Caco-2 (cell line): Measurements from ENCODE around the gene SPOP. TPM values are rescaled to one million over a fixed set of nuclear protein-coding genes. Genes with fewer than 3 reads are reported as not detected.

Source experiments
- BruUV-seq: library from RNA; stranded (reverse); fragments of 400-500 nt; replicated peaks from 2 replicates; lab custom pipeline; 2021; lab: Mats Ljungman, UMichigan
- CTCF ChIA-PET: fragments of 300-600 bp; sonication (Branson Sonifier 250); formaldehyde crosslinking; loops from one replicate; lab custom pipeline; 2022; ENCODE audit warnings: antibody characterized with exemption; lab: Charles Lee
- POLR2A ChIA-PET: fragments of 300-600 bp; sonication (Branson Sonifier 250); formaldehyde crosslinking; loops from one replicate; lab custom pipeline; 2022; ENCODE audit warnings: antibody characterized with exemption; lab: Charles Lee
- DNase-seq, 2 experiments: peaks; one replicate each; pipeline versions ENCODE4 v3.0.0 to v3.0.0-alpha.2; 2020 to 2022
- H3K27me3 ChIP-seq: replicated peaks from 2 replicates; pipeline ENCODE4 v1.6.0; 2011; ENCODE audit warnings: low read length; ENCODE audit not compliant: control insufficient read depth, insufficient read depth
- H3K36me3 ChIP-seq: 2 replicates; pipeline ENCODE4 v1.5.1; 2011; ENCODE audit warnings: low read length; ENCODE audit not compliant: control insufficient read depth, insufficient read depth
- H3K4me1 ChIP-seq: fragments of 250-450 bp; sonication (Bioruptor Pico); 2 replicates; pipeline ENCODE4 v1.5.1; 2020; ENCODE audit warnings: mild to moderate bottlenecking
- H3K4me3 ChIP-seq: 2 replicates; pipeline ENCODE4 v1.5.1; 2011; ENCODE audit warnings: low read depth, mild to moderate bottlenecking, control low read depth, low read length
- H3K9me3 ChIP-seq: fragments of 250-450 bp; sonication (Bioruptor Pico); 2 replicates; pipeline ENCODE4 v1.5.1; 2020; ENCODE audit warnings: mild to moderate bottlenecking, moderate library complexity
- H3K27ac Mint-ChIP-seq: one replicate; pipeline ENCODE4 v1.8.0; 2022; ENCODE audit warnings: mixed read lengths; ENCODE audit not compliant: unreplicated experiment
- H3K27me3 Mint-ChIP-seq: one replicate; pipeline ENCODE4 v1.8.0; 2022; ENCODE audit warnings: mixed read lengths; ENCODE audit not compliant: insufficient read depth, unreplicated experiment
- H3K36me3 Mint-ChIP-seq: one replicate; pipeline ENCODE4 v1.8.0; 2022; ENCODE audit warnings: mild to moderate bottlenecking, mixed read lengths; ENCODE audit not compliant: insufficient read depth, unreplicated experiment
- H3K4me1 Mint-ChIP-seq: one replicate; pipeline ENCODE4 v1.8.0; 2022; ENCODE audit warnings: low read depth, mixed read lengths; ENCODE audit not compliant: unreplicated experiment
- H3K4me3 Mint-ChIP-seq: one replicate; pipeline ENCODE4 v1.8.0; 2022; ENCODE audit warnings: mild to moderate bottlenecking, moderate library complexity, mixed read lengths; ENCODE audit not compliant: unreplicated experiment
- H3K9me3 Mint-ChIP-seq: one replicate; pipeline ENCODE4 v1.8.0; 2022; ENCODE audit warnings: mixed read lengths; ENCODE audit not compliant: unreplicated experiment
- CTCF ChIP-seq, 2 experiments: fragments of 200-600 bp in 1 of 2; IDR thresholded peaks; 1 replicate in 1 of 2; 2 replicates in 1 of 2; pipeline versions ENCODE4 v1.5.1 to v1.8.0; 2011 to 2022; ENCODE audit warnings: antibody characterized with exemption in 1 of 2, control low read depth in 1 of 2, inconsistent platforms in 1 of 2, low read depth in 1 of 2, low read length in 1 of 2, mild to moderate bottlenecking in 1 of 2, moderate library complexity in 1 of 2; ENCODE audit not compliant: insufficient read depth in 1 of 2, severe bottlenecking in 1 of 2, unreplicated experiment in 1 of 2
- intact Hi-C: fragments of 100-400 bp; cut with micrococcal nuclease; formaldehyde crosslinking; loops from one replicate; pipeline ENCODE4 v1.10.0; 2022; ENCODE audit not compliant: unreplicated experiment
- total RNA-seq: library from RNA; stranded (reverse); gene quantifications from 2 replicates; pipeline ENCODE4 v1.2.3, GENCODE V29; 2022

SPOP gene
- total RNA-seq, 1 experiment from 2014 or later, result 70.2 TPM

GRCh38 chr17:49580981-49581647 is 96.8 kb downstream of the SPOP start:
- no peaks in the 10 kb centered on the region for H3K9me3 ChIP-seq
- Mint-ChIP-seq H3K4me3 (no peak overlapping the region), H3K9me3 (no peaks in the 10 kb centered on the region), H3K27ac (no peak overlapping the region), H3K4me1 (peaks cover 7% of the 10 kb centered on the region), H3K36me3 (peaks cover 5% of the 10 kb centered on the region), H3K27me3 (peaks cover 5% of the 10 kb centered on the region)
- TF ChIP-seq CTCF (IDR thresholded peaks at IDR 0.05; ENCODE audit: insufficient read depth in 1 of 2, low read depth in 1 of 2, low read length in 1 of 2, severe bottlenecking in 1 of 2, unreplicated experiment in 1 of 2), result no peak
- ChIA-PET POLR2A (no interaction called here), CTCF (interaction anchor here (0.6 to 2.0 kb wide), 3 partner anchors 11 to 39 kb away, joined by 3 to 9 read pairs (median 3); no protein-coding TSS in a partner anchor)
- no TSS peak for BruUV-seq
- no peak overlapping the region for H3K4me3 ChIP-seq
- H3K4me1 ChIP-seq, result peaks cover 8% of the 10 kb centered on the region; the same call in 1 of the 2 replicates
- DNase-seq, result peak in 1 of 2 experiments; percentile 44
- no peaks in the 10 kb centered on the region for H3K36me3 ChIP-seq
- intact Hi-C loops, result no loop called here
- H3K27me3 ChIP-seq, result no peaks in the 10 kb centered on the region; the same call in 1 of the 2 replicates

DNA sequence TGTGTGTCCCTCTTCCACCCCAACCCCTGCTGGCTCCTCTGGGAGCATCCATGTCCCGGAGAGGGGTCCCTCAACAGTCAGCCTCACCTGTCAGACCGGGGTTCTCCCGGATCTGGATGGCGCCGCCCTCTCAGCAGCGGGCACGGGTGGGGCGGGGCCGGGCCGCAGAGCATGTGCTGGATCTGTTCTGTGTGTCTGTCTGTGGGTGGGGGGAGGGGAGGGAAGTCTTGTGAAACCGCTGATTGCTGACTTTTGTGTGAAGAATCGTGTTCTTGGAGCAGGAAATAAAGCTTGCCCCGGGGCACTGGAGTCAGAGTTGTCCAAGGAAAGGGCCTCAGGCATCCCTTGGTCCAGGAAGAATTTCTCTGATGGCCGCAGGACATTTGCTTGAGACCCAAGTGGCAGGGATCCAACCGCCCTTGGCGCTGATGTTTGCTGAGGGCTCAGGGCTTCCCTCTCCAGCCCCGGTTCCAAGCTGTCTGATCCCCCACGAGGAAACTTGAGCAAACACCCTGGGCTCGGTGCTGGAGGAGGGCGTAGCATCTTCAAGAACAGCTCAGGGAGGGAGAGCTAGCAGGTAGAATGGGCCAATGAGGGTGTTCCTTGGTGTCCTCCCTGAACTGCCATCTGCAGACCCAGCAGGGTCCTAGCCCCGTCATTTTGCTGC is 97.7 kb downstream of the SPOP start:
- peak in 1 of 2 experiments; percentile 42 for DNase-seq
- Mint-ChIP-seq H3K27me3 (peaks cover 5% of the 10 kb centered on the region), H3K36me3 (peaks cover 5% of the 10 kb centered on the region), H3K27ac (no peak overlapping the region), H3K9me3 (no peaks in the 10 kb centered on the region), H3K4me3 (no peak overlapping the region), H3K4me1 (peaks cover 7% of the 10 kb centered on the region)
- ChIA-PET POLR2A (interaction anchor here (0.6 kb wide), 1 partner anchor 97 kb away, joined by 10 read pairs; no protein-coding TSS in a partner anchor), CTCF (interaction anchor here (0.7 to 2.0 kb wide), 4 partner anchors 10 to 37 kb away, joined by 3 to 9 read pairs (median 4); no protein-coding TSS in a partner anchor)
- BruUV-seq, result no TSS peak
- Histone ChIP-seq H3K4me1 (peaks cover 12% of the 10 kb centered on the region), H3K27me3 (no peaks in the 10 kb centered on the region; the same call in 1 of the 2 replicates), H3K36me3 (no peaks in the 10 kb centered on the region), H3K4me3 (no peak overlapping the region), H3K9me3 (no peaks in the 10 kb centered on the region)
- no peak for TF ChIP-seq CTCF (IDR thresholded peaks at IDR 0.05; ENCODE audit: insufficient read depth in 1 of 2, low read depth in 1 of 2, low read length in 1 of 2, severe bottlenecking in 1 of 2, unreplicated experiment in 1 of 2)
- intact Hi-C loops, result no loop called here

DNA sequence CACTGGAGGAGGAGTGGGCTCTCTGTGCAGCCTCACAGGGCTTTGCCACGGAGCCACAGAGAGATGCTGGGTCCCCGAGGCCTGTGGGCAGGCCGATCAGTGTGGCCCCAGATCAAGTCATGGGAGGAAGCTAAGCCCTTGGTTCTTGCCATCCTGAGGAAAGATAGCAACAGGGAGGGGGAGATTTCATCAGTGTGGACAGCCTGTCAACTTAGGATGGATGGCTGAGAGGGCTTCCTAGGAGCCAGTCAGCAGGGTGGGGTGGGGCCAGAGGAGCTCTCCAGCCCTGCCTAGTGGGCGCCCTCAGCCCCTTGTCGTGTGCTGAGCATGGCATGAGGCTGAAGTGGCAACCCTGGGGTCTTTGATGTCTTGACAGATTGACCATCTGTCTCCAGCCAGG is 98.4 kb downstream of the SPOP start:
- no peaks in the 10 kb centered on the region for H3K36me3 ChIP-seq
- intact Hi-C loops, result no loop called here
- no peaks in the 10 kb centered on the region for H3K9me3 ChIP-seq
- no TSS peak for BruUV-seq
- H3K36me3 Mint-ChIP-seq, result peaks cover 5% of the 10 kb centered on the region
- TF ChIP-seq CTCF (IDR thresholded peaks at IDR 0.05; ENCODE audit: insufficient read depth in 1 of 2, low read depth in 1 of 2, low read length in 1 of 2, severe bottlenecking in 1 of 2, unreplicated experiment in 1 of 2), result no peak
- DNase-seq, result peak in 1 of 2 experiments; percentile 49
- H3K4me1 Mint-ChIP-seq, result peaks cover 7% of the 10 kb centered on the region
- POLR2A ChIA-PET, result no interaction called here
- H3K9me3 Mint-ChIP-seq, result no peaks in the 10 kb centered on the region
- peaks cover 5% of the 10 kb centered on the region for H3K27me3 Mint-ChIP-seq
- H3K4me3 ChIP-seq, result no peak overlapping the region
- no peak overlapping the region for H3K4me3 Mint-ChIP-seq
- CTCF ChIA-PET, result interaction anchor here (0.5 to 2.0 kb wide), 5 partner anchors 8 to 23 kb away, joined by 3 to 9 read pairs (median 5); no protein-coding TSS in a partner anchor
- no peak overlapping the region for H3K27ac Mint-ChIP-seq
- H3K27me3 ChIP-seq, result no peaks in the 10 kb centered on the region; the same call in 1 of the 2 replicates
- H3K4me1 ChIP-seq, result peaks cover 16% of the 10 kb centered on the region
